GM23338 (cell line): ENCODE measurements around the gene TGFB3. TPM values are rescaled to one million over a fixed set of nuclear protein-coding genes. Genes with fewer than 3 reads are reported as not detected.

ENCODE experiments used
- ATAC-seq: fragments of 200-7000 bp; cut with Tn5 transposase; 3 replicates; pipeline ENCODE4 v1.9.1; 2020
- DNase-seq: peaks from one replicate; pipeline ENCODE4 v3.0.0-alpha.2; 2015; ENCODE audit warnings: low spot score
- H2AFZ ChIP-seq: fragments of 200-600 bp; sonication (generic); 2 replicates; pipeline ENCODE4 v1.8.0; 2016; ENCODE audit warnings: antibody characterized with exemption, mild to moderate bottlenecking, moderate library complexity
- H3F3A ChIP-seq: fragments of 200-600 bp; sonication (generic); replicated peaks from 2 replicates; pipeline ENCODE4 v1.8.0; 2017; ENCODE audit warnings: antibody characterized with exemption, mixed run types, low read depth
- H3K27ac ChIP-seq: fragments of 200-600 bp; sonication (generic); 2 replicates; pipeline ENCODE4 v1.6.1; 2016; ENCODE audit warnings: low read depth
- H3K27me3 ChIP-seq: fragments of 200-600 bp; sonication (generic); 2 replicates; pipeline ENCODE4 v1.8.0; 2016; ENCODE audit warnings: mild to moderate bottlenecking, mixed run types, moderate library complexity; ENCODE audit not compliant: insufficient read depth
- H3K36me3 ChIP-seq: fragments of 200-600 bp; sonication (generic); 2 replicates; pipeline ENCODE4 v1.8.0; 2016; ENCODE audit warnings: mild to moderate bottlenecking; ENCODE audit not compliant: insufficient read depth
- H3K4me1 ChIP-seq: fragments of 200-600 bp; sonication (generic); 2 replicates; pipeline ENCODE4 v1.8.0; 2016; ENCODE audit warnings: mild to moderate bottlenecking, moderate library complexity; ENCODE audit not compliant: insufficient read depth
- H3K4me2 ChIP-seq: fragments of 200-600 bp; sonication (generic); 2 replicates; pipeline ENCODE4 v1.7.1; 2017; ENCODE audit warnings: mixed run types
- H3K4me3 ChIP-seq: fragments of 200-600 bp; sonication (generic); 2 replicates; pipeline ENCODE4 v1.6.1; 2016; ENCODE audit warnings: mixed run types
- H3K79me2 ChIP-seq: fragments of 200-600 bp; sonication (generic); replicated peaks from 2 replicates; pipeline ENCODE4 v1.8.0; 2017; ENCODE audit warnings: mild to moderate bottlenecking; ENCODE audit not compliant: insufficient read depth
- H3K9me2 ChIP-seq: fragments of 200-600 bp; sonication (generic); 2 replicates; pipeline ENCODE4 v1.8.0; 2017; ENCODE audit not compliant: insufficient read depth
- H4K20me1 ChIP-seq: fragments of 200-600 bp; sonication (generic); replicated peaks from 2 replicates; pipeline ENCODE4 v1.8.0; 2017; ENCODE audit warnings: mild to moderate bottlenecking; ENCODE audit not compliant: insufficient read depth
- H3K27ac Mint-ChIP-seq: 2 replicates; pipeline ENCODE4 v1.8.0; 2020; ENCODE audit warnings: inconsistent platforms, mild to moderate bottlenecking, moderate library complexity, mixed read lengths
- H3K27me3 Mint-ChIP-seq: 3 replicates; pipeline ENCODE4 v1.8.0; 2022; ENCODE audit warnings: low read depth, mild to moderate bottlenecking, moderate library complexity, mixed read lengths, inconsistent platforms; ENCODE audit not compliant: insufficient read depth, poor library complexity
- H3K36me3 Mint-ChIP-seq: 3 replicates; pipeline ENCODE4 v1.8.0; 2021; ENCODE audit warnings: low read depth, mild to moderate bottlenecking, inconsistent platforms, moderate library complexity, mixed read lengths
- H3K4me1 Mint-ChIP-seq: 3 replicates; pipeline ENCODE4 v1.8.0; 2020; ENCODE audit warnings: mild to moderate bottlenecking, inconsistent platforms, mixed read lengths
- H3K4me3 Mint-ChIP-seq: 3 replicates; pipeline ENCODE4 v1.8.0; 2021; ENCODE audit warnings: moderate library complexity, mild to moderate bottlenecking, inconsistent platforms, mixed read lengths
- H3K9me3 Mint-ChIP-seq: 3 replicates; pipeline ENCODE4 v1.8.0; 2020; ENCODE audit warnings: moderate library complexity, mild to moderate bottlenecking, inconsistent platforms, mixed read lengths
- CREB1 ChIP-seq: fragments of 250-450 bp; sonication (Bioruptor Pico); IDR thresholded peaks from 2 replicates; pipeline ENCODE4 v1.5.0; 2020; ENCODE audit warnings: low read depth, mild to moderate bottlenecking, moderate library complexity
- EZH2 ChIP-seq: fragments of 200-600 bp; sonication (generic); IDR thresholded peaks from one replicate; pipeline ENCODE4 v1.8.0; 2017; ENCODE audit warnings: antibody characterized with exemption, mild to moderate bottlenecking, low read depth; ENCODE audit not compliant: unreplicated experiment
- EZH2phosphoT487 ChIP-seq: fragments of 200-600 bp; sonication (generic); IDR thresholded peaks from one replicate; pipeline ENCODE4 v1.8.1; 2018; ENCODE audit warnings: antibody characterized with exemption; ENCODE audit not compliant: unreplicated experiment
- JUNB ChIP-seq: IDR thresholded peaks from one replicate; pipeline ENCODE4 v1.6.1; 2016; ENCODE audit warnings: antibody characterized with exemption; ENCODE audit not compliant: unreplicated experiment
- NANOG ChIP-seq: IDR thresholded peaks from 2 replicates; pipeline ENCODE4 v1.6.1; 2016; ENCODE audit warnings: antibody characterized with exemption, borderline replicate concordance
- POLR2AphosphoS5 ChIP-seq: IDR thresholded peaks from 2 replicates; pipeline ENCODE4 v1.6.1; 2016; ENCODE audit warnings: antibody characterized with exemption, low read depth
- STAT1 ChIP-seq: IDR thresholded peaks from one replicate; pipeline ENCODE4 v1.6.1; 2016; ENCODE audit warnings: antibody characterized with exemption; ENCODE audit not compliant: unreplicated experiment
- ZNF114 ChIP-seq: fragments of 250-450 bp; sonication (Bioruptor Pico); IDR thresholded peaks from 2 replicates; pipeline ENCODE4 v1.5.0; 2020; ENCODE audit warnings: mild to moderate bottlenecking, moderate library complexity
- ZNF331 ChIP-seq: fragments of 250-450 bp; sonication (Bioruptor Pico); IDR thresholded peaks from 2 replicates; pipeline ENCODE4 v1.5.0; 2020; ENCODE audit warnings: low read depth, mild to moderate bottlenecking, moderate library complexity
- polyA plus RNA-seq: library from polyadenylated mRNA; unstranded; fragments of >200 nt; fragmentation: Nextera tagmentation; extraction: Ambion mirVana; gene quantifications from 2 replicates; pipeline ENCODE4 v1.2.1, GENCODE V29; 2016
- total RNA-seq: library from RNA; depleted of rRNA; stranded (reverse); fragments of >200 nt; shearing (Covaris generic); gene quantifications from 2 replicates; pipeline ENCODE4 v1.2.3, GENCODE V29; 2014
- TF ChIP-seq, protein P1 (sequence below): IDR thresholded peaks from one replicate; pipeline ENCODE4 v1.6.1; 2018; ENCODE audit warnings: antibody characterized with exemption; ENCODE audit not compliant: unreplicated experiment
- TF ChIP-seq, protein P2 (sequence below): IDR thresholded peaks from 2 replicates; pipeline ENCODE4 v1.6.1; 2016; ENCODE audit warnings: antibody characterized with exemption
- TF ChIP-seq, protein P3 (sequence below), 2 experiments: fragments of 200-600 bp in 1 of 2; sonication (generic) in 1 of 2; conservative IDR thresholded peaks; 2 replicates each; pipeline versions ENCODE4 v1.5.1 to v1.6.1; 2016 to 2017; ENCODE audit warnings: antibody characterized with exemption in 2 of 2, low read depth in 2 of 2, mild to moderate bottlenecking in 2 of 2, moderate library complexity in 1 of 2

Gene TGFB3
- total and polyA plus RNA-seq, 2 experiments from 2014 or later = 0.17 to 0.87 TPM

DNA sequence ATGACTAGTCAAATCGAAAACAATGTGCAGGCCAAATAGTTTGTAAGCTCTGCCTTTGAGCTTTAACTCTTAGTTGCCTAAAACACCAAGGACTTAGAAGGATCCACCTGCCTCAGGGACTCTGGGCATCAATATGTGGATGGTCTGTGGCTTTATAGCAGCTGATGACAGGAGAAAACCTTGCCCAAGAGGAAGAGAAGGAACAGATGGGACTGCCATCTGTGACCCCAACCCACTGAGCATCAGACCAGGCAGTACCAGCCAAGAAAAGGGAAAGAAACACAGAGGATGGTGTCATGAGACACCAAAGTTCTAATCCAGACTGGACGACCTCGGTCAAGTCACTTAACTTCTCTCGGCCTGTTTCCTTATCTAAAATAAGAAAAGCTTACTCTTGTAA is 12.7 kb downstream of the TGFB3 start (continued):
- TF ChIP-seq, protein P1, sequence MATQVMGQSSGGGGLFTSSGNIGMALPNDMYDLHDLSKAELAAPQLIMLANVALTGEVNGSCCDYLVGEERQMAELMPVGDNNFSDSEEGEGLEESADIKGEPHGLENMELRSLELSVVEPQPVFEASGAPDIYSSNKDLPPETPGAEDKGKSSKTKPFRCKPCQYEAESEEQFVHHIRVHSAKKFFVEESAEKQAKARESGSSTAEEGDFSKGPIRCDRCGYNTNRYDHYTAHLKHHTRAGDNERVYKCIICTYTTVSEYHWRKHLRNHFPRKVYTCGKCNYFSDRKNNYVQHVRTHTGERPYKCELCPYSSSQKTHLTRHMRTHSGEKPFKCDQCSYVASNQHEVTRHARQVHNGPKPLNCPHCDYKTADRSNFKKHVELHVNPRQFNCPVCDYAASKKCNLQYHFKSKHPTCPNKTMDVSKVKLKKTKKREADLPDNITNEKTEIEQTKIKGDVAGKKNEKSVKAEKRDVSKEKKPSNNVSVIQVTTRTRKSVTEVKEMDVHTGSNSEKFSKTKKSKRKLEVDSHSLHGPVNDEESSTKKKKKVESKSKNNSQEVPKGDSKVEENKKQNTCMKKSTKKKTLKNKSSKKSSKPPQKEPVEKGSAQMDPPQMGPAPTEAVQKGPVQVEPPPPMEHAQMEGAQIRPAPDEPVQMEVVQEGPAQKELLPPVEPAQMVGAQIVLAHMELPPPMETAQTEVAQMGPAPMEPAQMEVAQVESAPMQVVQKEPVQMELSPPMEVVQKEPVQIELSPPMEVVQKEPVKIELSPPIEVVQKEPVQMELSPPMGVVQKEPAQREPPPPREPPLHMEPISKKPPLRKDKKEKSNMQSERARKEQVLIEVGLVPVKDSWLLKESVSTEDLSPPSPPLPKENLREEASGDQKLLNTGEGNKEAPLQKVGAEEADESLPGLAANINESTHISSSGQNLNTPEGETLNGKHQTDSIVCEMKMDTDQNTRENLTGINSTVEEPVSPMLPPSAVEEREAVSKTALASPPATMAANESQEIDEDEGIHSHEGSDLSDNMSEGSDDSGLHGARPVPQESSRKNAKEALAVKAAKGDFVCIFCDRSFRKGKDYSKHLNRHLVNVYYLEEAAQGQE = no peak
- TF ChIP-seq, protein P2, sequence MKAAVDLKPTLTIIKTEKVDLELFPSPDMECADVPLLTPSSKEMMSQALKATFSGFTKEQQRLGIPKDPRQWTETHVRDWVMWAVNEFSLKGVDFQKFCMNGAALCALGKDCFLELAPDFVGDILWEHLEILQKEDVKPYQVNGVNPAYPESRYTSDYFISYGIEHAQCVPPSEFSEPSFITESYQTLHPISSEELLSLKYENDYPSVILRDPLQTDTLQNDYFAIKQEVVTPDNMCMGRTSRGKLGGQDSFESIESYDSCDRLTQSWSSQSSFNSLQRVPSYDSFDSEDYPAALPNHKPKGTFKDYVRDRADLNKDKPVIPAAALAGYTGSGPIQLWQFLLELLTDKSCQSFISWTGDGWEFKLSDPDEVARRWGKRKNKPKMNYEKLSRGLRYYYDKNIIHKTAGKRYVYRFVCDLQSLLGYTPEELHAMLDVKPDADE = no peak
- TF ChIP-seq ZNF331 (CRISPR knock-in tag) = no peak
- no peak for TF ChIP-seq NANOG
- TF ChIP-seq EZH2 = no peak
- TF ChIP-seq ZNF114 (CRISPR knock-in tag) = no peak
- TF ChIP-seq CREB1 (CRISPR knock-in tag) = no peak

DNA sequence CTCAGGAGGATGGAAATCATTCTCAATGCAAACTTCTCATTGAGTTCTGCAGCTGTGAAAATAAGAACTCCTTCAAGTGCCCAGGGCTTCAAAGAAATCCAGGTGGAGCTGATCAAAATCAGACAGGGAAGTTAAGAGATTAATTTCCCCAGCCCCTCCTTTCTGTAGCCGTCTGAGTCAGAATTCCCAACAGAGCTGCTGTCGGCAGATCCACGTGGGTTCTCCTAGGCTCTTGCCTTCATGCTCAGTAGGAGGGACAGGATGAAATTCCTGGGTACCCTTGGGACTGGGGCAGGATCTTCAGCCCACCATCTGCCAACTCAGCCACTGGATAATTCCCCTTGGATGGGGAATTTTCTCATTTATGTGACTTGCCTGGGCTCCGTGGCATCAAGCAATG is 13.3 kb downstream of the TGFB3 start:
- Histone ChIP-seq H3K4me3 (no peak overlapping the region), H3K27me3 (no peaks in the 10 kb centered on the region), H3K36me3 (no peaks in the 10 kb centered on the region), H3K79me2 (no peaks in the 10 kb centered on the region), H3K4me1 (peaks cover 10% of the 10 kb centered on the region), H3K9me2 (no peaks in the 10 kb centered on the region), H3F3A (no peaks in the 10 kb centered on the region), H3K4me2 (no peak overlapping the region), H4K20me1 (no peaks in the 10 kb centered on the region), H3K27ac (no peak overlapping the region), H2AFZ (no peak overlapping the region)
- H3K4me1 Mint-ChIP-seq = peaks cover 17% of the 10 kb centered on the region
- ATAC-seq (no peak), DNase-seq (no peak)
- H3K9me3 Mint-ChIP-seq = no peaks in the 10 kb centered on the region
- peaks cover 3% of the 10 kb centered on the region for H3K27me3 Mint-ChIP-seq
- H3K27ac Mint-ChIP-seq = no peak overlapping the region
- H3K4me3 Mint-ChIP-seq = no peak overlapping the region
- TF ChIP-seq JUNB (no peak), CREB1 (CRISPR knock-in tag) (no peak), EZH2phosphoT487 (no peak), EZH2 (no peak), STAT1 (no peak)
- no peaks in the 10 kb centered on the region for H3K36me3 Mint-ChIP-seq

DNA sequence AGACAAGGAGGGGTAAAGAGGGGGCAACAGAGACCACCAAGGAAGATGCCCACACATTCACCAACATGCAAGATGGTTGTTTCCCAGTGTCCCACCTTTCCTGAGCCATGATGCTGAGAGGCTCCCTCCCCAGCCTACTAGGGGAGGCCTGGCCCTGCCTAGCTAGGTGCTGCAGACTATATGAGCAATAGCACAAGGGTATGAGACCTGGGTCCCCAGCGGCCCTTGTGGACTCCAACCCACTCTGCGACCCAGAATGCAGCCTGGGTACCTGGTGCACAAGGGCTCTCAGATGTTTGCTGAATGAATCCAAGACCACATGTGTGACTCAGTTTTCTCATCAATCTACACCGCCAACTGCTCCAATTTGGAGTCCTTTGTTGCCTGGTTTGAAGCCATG is 13.9 kb downstream of the TGFB3 start:
- no peaks in the 10 kb centered on the region for H3F3A ChIP-seq
- Mint-ChIP-seq H3K4me1 (peaks cover 13% of the 10 kb centered on the region), H3K4me3 (no peak overlapping the region), H3K27me3 (peaks cover 3% of the 10 kb centered on the region), H3K27ac (no peak overlapping the region), H3K36me3 (no peaks in the 10 kb centered on the region), H3K9me3 (no peaks in the 10 kb centered on the region)
- H3K4me1 ChIP-seq = peaks cover 10% of the 10 kb centered on the region
- ATAC-seq = no peak
- no peaks in the 10 kb centered on the region for H3K79me2 ChIP-seq
- H4K20me1 ChIP-seq = no peaks in the 10 kb centered on the region
- 0 out of 2 replicates have a peak, but pooled peaks cover under 1% of the 10 kb centered on the region for H3K9me2 ChIP-seq
- no peaks in the 10 kb centered on the region for H3K27me3 ChIP-seq
- no peak overlapping the region for H3K4me3 ChIP-seq
- H3K4me2 ChIP-seq = no peak overlapping the region
- no peaks in the 10 kb centered on the region for H3K36me3 ChIP-seq
- DNase-seq = no peak
- H2AFZ ChIP-seq = no peak overlapping the region
- H3K27ac ChIP-seq = no peak overlapping the region
- TF ChIP-seq STAT1 = no peak
- no peak for TF ChIP-seq CREB1 (CRISPR knock-in tag)
- no peak for TF ChIP-seq ZNF114 (CRISPR knock-in tag)
- no peak for TF ChIP-seq EZH2
- TF ChIP-seq, protein P3, sequence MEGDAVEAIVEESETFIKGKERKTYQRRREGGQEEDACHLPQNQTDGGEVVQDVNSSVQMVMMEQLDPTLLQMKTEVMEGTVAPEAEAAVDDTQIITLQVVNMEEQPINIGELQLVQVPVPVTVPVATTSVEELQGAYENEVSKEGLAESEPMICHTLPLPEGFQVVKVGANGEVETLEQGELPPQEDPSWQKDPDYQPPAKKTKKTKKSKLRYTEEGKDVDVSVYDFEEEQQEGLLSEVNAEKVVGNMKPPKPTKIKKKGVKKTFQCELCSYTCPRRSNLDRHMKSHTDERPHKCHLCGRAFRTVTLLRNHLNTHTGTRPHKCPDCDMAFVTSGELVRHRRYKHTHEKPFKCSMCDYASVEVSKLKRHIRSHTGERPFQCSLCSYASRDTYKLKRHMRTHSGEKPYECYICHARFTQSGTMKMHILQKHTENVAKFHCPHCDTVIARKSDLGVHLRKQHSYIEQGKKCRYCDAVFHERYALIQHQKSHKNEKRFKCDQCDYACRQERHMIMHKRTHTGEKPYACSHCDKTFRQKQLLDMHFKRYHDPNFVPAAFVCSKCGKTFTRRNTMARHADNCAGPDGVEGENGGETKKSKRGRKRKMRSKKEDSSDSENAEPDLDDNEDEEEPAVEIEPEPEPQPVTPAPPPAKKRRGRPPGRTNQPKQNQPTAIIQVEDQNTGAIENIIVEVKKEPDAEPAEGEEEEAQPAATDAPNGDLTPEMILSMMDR (conservative IDR thresholded peaks at IDR 0.05; ENCODE audit: low read depth in 2 of 2) = no peak
- TF ChIP-seq EZH2phosphoT487 = no peak
- no peak for TF ChIP-seq POLR2AphosphoS5
- no peak for TF ChIP-seq NANOG
- TF ChIP-seq, protein P2 = no peak
